Islet of Langerhans (tissue), 1 donor: ENCODE results near the gene FADS2.

Experiments used
- FAIRE-seq: peaks from one replicate; lab custom pipeline; 2011; peaks lifted over from hg19 to GRCh38; lab: Jason Lieb, UNC

Gene FADS2

GRCh38 chr11:61889831-61890230, 61.7 kb downstream of the FADS2 start:
- no peak for FAIRE-seq

DNA sequence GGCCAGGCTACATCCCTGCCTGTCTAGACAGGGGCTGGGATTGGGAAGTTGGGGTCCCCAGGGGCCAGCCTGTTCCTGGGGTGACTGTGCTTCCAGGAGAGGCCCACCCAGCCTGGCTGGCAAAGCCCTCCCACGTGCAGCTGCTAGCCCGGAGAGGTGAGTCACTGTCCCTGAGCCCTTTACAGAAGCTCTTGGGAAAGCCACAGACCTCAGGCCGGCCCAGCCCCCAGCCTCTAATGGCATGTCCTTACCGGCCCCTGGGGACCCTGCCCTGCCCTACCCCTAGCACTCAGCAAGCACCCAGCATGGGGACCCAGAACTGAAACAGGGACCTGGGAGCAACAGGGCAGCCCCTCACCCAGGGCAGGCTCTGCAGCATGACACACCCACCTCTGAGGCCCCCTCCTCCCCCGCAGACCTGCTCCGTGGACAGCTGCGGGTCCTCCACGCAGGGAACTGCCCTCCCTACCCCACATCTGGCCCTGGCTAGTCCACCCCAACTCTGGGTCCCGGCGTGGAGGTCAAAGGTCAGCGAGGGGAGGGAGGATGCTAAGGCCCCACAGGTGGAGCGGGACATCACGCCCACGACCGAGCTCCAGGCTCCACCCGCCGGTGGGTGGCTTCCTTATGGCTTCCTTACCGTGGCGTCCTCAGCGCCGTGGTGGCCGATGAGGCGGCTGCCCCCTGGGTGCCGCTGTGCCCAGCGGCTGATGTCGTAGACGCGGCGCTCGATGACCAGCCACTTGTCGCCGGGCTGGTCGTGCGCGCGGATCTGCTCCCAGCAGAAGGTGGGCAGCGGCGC, 62.6 kb downstream of the FADS2 start:
- no peak for FAIRE-seq

DNA sequence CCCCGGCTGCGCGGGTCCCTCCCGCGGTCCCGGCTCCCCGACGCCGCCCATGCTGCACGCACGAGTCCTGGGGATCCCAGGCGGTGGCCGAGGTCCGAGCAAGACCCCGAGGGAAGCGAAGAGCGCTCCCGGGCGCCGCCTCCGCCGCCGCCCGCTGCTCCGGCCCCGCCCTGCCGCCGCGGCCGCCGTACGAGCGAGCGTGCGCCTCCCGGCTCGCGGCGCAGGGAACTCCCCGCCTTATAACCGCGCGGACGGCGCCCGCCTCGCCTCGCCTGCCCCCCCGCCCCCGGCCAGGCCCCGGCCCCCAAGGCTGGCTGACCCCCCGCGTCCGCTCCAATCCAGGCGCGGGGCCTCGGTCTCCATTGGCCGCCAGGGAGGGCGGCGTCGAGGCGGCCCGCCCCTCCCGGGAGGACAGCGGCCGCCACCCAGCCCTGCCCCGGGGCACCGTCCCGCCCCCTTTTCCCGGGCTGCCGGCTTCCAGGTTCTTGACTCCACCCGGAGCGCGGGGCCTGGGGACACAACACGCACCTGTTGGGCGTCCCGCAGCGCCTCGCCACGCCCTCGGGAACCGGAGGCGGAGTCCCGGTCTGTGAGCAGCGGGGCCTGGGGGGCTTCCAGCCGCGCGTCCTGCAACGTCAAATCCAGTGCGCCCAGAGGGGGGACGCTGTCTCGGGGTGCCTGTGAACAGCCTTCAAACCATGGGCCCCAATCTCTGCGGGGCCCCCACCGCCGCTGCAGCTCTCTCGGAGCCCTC, 63.4 kb downstream of the FADS2 start, which contains the start of gene FADS3:
Gene FADS3, minus strand, starts transcription at position 215 of the 754 bp plus-strand sequence. Its CDS starts 164 bp downstream, at position 51.
- FAIRE-seq, result no peak

GRCh38 chr11:61892085-61892370, 63.9 kb downstream of the FADS2 start:
- no peak for FAIRE-seq

- no peak for FAIRE-seq
Measured at GRCh38 chr11:61893981-61894380, 65.9 kb downstream of the FADS2 start.

GRCh38 chr11:61895046-61895717, 67.1 kb downstream of the FADS2 start:
- no peak for FAIRE-seq

DNA sequence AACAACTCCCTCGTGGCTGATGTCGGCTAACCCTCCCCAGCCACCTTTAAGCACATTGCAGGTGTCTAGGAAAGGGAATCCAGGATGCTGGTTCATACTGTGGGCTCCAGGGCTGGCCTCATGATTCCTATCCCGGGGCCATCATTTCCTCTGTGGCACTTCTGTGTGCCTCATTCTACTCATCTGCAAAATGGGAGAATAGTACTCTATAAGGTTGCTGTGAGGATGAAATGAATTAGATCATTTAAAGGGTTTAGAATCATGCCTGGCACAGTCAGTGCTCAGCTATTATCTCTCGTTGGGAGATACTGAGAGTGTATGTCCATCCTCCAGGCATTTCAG, 67.6 kb downstream of the FADS2 start:
- FAIRE-seq, result no peak

- FAIRE-seq, result no peak
Measured at GRCh38 chr11:61896665-61897386, 68.7 kb downstream of the FADS2 start.

- no peak for FAIRE-seq
Measured at GRCh38 chr11:61897387-61898246, 69.5 kb downstream of the FADS2 start.

DNA sequence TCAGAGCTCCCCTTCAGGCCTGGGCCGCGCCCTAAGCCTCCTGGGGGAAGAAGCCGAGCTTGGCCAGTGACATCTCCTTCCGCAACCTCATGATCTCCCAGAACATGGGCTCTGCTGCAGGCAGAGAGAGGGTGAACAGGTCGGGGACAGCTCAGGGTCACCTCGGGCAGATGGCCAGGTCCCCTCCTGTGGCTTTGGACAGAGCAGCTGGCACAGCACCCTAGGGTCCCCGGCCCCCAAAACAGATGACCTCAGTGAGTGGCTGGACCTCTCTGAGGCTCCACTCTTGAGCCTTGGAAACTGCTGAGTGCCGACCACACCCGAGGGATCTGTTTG, 70.1 kb downstream of the FADS2 start:
- no peak for FAIRE-seq

DNA sequence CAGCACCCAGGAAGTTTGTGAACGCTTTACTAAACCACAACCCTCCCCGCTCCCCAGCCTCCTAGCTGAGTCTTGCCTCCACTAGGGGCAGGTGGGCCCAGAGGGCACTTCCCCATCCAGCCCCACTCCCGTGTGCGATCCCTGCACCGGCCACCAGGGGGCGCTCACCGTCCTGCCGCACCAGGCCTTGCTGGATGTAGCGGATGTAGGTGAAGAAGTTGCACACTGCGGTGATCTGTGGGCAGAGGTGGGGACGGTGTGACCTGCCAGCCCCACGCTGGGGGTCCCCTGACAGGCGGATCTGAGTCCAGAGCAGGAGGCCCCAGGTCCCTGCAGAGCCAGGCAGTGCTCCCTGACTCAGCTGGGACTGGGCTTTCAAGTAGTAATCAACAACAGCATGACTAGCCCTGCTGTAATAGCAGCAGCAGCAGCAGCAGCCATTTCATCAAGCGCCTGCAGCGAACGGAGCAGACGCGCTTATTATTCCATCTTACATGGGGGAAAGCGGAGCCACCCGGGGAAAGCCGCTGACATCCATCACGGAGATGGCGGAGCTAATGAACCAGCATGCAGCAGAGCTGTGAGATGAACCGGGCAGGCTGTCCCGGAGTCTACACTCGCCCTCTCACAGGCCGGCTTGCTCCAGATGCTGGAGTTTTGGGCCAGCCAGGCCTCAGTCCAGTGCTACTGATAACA, 71.2 kb downstream of the FADS2 start:
- no peak for FAIRE-seq

GRCh38 chr11:61900251-61900650, 72.2 kb downstream of the FADS2 start:
- no peak for FAIRE-seq

- no peak for FAIRE-seq
Measured at GRCh38 chr11:61901397-61901796, 73.3 kb downstream of the FADS2 start.

- no peak for FAIRE-seq
Measured at GRCh38 chr11:61902313-61902712, 74.2 kb downstream of the FADS2 start.

DNA sequence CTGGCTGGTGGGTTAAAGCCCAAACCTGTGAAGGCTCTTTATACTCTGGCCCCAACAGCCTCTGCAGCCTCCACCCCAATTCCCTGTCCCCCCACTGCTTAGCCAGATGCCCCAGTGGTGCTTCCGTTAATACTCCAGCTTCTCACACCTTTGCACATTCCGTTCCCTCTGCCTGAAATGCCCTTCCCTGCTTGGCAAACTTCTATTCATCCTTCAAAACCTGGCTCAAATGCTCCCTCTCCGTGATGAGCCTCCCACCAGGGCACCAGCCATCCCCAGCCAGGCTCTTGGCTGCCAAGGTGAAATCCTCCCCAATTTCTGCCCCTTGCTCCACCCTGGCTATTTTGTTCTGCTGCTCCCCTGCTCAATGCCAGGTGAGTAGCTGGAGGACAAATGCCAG, 75.7 kb downstream of the FADS2 start:
- FAIRE-seq, result no peak

GRCh38 chr11:61904539-61905048, 76.5 kb downstream of the FADS2 start:
- FAIRE-seq, result no peak

GRCh38 chr11:61905067-61905696, 77.1 kb downstream of the FADS2 start:
- FAIRE-seq, result no peak

GRCh38 chr11:61905801-61906521, 77.9 kb downstream of the FADS2 start:
- FAIRE-seq, result no peak

DNA sequence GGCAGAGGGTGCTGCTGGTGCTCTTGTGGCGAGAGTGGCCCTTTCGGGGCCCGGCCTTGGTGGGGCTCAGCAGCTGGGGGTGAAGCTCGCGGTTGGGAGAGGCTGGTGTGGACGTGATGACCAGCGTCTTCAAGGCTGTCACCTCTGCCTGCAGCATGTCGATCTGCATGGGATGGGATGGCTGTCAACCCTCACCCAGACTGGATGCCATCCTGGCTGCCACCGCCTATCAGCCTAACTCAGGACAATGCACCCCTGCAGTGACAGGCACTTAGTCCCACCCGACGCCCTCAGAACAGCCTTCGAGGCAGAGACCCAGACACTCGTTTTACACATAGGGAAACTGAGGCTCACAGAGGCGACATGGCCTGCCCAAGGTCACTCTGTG, 78.4 kb downstream of the FADS2 start:
- no peak for FAIRE-seq

GRCh38 chr11:61907282-61907681, 79.2 kb downstream of the FADS2 start:
- no peak for FAIRE-seq
